ENCODE results near the gene GRIN1.
"Not testable (repeated sequence)": the region's sequence is repeated elsewhere in the genome, so short reads cannot be mapped to it uniquely, and the experiment has no call there.

The GRIN1 gene

DNA sequence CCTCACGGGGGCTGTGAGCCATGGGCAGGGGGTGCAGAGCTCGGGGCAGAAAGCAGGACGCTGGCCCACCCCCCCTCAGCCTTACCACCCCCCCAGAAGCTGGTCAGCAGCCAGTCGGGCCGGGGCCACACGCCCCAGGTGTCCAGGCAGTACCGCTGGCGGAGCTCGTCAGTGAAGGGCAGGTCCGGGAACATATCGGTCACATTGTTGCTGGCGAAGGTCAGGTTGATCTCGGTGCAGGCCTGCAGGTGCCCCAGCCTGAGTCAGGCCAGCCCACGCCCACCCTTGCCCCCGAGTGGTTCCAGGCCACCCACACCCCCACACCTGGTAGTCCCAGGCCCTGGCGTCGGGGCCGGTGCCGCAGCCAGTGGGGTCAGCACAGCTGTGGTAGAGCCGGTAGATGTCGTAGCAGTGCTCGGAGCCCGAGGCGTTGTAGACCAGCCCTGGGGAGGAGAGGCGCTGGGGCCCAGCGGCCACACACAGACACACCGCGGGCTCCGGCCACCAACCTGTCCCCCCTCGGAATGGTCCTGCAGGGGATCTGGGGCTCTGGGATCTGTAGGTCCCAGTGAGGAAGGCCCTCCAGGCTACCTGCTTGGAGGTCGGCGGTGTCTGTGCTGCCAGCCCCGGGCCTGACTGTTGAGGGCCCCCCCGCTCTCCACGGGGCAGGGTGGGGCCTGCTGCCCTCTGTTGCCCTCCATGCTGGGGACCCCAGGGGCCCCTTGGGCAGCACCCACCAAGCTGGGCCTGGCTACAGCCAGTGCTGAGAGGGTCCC is 27.0 kb upstream of the GRIN1 start:
- DNase-seq = no peak

DNA sequence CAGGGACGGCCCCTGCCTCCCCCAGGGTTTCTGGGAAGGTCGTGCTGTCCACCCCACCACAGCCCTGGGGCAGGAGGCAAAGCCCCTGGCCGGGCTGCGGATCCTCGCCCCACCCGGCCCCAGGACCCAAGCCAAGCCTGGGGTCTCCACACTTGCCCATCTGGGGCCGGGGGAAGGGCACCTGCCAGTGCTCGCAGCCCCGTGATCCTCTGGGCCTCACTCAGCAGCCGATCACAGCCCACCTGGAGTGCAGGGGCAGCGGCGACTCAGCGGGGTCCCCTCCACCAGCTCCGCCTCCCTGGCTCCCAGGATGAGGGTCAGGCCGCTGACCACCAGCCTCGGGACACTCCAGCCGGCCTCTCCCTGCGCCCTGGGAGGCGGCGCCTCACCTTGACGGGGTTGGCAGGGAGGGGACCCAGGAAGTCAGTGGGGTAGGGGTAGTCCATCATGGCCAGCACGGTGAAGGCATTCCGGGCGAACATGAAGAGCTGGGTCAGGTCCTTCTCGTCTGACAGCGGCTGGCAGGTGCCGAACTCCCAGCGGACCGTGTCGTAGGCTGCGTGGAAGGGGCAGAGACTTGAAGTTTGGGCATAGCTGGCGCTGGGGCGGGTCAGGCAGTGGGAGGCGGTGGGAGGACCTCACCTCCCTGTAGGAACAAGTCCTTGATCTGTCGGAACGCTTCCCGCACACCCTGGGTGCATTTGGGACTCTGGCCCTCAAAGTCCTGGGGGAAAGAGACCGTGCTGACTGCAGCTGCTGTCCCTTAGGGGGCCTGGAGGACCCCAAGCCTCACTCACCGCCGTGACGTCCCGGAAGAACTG is 26.2 kb upstream of the GRIN1 start:
- DNase-seq = no peak

DNA sequence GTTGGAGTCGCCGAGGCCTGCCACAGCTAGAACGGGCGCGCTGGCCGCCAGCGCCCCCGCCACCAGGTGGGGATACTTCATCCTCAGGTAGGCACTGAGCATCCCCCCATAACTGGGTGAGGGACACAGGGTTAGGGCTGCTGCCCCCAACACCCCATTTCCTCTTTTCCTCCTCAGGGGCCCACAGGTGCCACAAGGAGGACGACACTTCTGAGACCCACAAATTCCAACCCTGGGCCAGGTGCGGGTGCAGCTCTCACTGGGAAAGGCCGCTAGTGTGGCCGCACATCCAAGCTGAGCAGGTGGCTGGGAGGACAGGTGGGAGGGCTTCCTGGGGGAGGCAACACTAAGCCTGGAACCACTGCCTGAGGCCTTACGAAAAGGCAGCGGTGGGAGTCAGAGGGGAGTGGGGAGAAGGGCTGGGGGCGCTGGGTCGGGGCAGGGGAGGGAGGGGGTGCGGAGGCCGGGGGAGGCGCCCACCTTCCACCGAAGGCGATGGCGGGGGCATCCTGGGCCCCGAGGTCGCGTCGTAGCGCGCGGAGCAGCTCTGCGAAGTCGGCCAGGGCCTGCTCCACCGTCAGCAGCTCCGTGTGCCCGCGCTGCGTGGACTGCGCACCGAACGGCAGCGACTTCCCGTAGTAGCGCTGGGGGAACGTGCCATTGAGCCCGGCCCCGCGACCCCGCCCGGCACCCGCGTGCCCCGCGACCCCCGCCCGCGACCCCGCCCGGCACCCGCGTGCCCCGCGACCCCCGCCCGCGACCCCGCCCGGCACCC is 25.4 kb upstream of the GRIN1 start:
- no peak for DNase-seq

DNA sequence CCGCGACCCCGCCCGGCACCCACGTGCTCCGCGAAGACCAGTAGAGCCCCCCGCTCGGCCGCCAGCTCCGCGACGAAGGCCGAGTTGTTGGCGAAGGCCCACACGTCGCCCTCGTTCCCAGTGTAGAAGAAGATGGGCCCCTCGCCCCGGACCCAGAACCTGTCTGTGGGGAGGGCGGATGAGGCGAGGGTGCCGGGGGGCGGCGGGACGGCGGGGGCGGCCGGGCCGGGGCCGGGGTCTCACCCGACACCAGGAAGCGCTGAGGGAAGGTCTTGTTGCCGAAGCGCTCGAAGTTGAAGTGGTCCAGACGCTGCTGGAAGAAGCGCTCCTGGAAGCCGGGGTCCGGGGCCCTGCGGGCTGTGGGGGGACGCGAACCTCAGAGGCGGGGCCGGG is 24.7 kb upstream of the GRIN1 start:
- DNase-seq = no peak

DNA sequence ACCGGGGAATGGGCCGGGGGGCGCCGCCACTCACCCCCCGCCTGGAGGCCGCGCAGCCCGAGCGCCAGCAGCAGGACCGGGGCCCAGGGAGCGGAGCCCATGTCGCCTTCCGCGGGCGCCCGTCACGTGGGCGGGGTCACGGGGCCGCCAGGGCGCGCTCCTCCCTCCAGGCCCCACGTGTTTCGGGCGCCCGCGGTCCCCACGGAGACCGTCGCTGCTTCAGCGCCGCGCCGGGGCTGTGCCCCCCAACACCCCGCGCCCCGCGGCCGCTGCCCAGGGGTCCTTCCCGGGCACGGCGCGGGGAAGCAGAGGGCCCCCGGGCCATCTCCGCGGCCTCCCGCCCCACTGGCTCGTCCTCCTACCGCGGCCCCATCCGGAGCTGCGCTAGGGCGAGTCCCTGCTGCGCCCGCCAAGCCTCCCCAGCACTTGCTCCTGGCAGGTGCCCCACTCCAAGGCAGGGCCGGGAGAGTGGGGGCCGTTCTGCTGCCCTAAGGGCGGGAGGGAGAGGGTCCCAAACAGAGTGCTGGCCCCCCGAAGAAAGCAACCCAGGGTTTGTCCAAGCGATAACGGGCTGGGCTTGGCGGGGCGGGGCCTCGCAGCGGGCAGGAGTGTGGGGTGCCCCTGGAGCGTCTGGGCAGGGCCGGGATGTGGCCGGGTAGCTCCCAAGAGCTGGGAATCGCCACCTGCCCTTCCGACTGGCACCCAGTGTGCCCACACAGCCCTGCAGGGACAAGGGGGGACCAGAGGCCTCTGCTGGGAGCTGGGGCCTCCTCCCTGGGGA is 24.2 kb upstream of the GRIN1 start, which contains the start of gene DPP7:
DPP7 (minus strand) TSS at position 121 of the 781 bp plus-strand sequence; CDS start at position 101, 20 bp downstream.
- peak; percentile 83 for DNase-seq

DNA sequence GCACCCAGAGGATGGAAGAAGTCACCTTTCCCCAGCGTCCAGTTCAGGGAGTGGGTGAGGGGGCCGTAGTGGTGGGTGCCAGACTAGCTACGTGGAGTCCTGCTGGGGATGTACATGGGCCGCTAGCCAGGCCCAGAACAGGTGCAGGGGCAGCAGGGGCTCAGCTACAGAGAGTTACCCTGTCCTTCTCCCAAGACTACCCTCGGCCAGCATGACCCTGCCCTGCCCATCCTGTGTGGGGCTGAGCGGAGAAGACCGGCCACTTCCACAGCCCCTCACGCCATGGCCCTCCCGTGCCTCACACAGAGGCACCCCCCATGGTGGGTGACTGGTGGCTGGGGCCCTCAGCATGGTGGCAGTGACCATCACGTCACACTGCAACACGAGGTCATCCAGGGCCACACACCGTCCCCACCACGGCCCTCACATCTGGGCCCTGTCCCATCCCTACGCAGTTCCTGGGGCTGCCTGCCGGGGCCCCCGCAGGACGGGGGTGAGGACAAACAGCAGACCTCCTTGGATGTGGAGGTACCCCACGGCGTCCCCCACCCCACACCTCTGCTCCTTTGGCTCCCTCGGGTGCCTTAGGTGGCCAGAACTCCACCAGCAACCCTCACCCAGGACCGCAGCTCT is 23.4 kb upstream of the GRIN1 start:
- no peak for DNase-seq

DNA sequence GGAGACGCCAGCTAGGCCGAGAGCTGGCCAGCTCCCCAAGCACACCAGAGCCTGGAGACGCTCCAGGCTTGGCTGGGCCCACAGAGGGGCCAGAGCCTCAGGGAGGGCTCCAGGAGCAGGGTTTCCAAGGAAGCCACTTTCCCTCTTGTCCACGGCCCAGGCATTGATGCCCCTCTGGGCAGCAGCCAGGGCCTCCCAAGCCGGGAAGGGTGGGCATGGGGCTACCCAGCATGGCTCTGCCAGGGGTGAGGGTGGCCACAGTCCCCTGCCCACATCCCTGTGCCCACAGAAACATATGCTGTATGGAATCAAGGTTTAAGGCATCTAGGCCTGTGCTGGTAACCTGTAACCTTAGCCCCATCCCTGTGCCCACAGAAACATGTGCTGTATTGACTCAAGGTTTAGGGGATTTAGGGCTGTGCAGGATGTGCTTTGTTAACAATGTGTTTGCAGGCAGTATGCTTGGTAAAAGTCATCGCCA is 22.9 kb upstream of the GRIN1 start:
- DNase-seq = no peak

DNA sequence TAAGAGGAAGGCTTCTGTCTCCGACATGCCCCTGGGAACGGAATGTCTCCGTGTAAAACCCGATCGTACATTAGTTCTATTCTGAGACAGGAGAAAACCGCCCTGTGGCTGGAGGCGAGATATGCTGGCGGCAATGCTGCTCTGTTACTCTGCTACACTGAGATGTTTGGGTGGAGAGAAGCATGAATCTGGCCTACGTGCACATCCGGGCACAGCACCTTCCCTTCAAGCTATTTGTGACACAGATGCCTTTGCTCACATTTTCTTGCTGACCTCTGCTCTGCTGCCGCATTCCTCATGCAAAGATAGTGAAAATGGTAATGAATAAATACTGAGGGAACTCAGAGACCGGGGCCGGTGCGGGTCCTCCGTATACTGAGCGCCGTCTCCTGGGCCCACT is 22.2 kb upstream of the GRIN1 start:
- no peak for DNase-seq

DNA sequence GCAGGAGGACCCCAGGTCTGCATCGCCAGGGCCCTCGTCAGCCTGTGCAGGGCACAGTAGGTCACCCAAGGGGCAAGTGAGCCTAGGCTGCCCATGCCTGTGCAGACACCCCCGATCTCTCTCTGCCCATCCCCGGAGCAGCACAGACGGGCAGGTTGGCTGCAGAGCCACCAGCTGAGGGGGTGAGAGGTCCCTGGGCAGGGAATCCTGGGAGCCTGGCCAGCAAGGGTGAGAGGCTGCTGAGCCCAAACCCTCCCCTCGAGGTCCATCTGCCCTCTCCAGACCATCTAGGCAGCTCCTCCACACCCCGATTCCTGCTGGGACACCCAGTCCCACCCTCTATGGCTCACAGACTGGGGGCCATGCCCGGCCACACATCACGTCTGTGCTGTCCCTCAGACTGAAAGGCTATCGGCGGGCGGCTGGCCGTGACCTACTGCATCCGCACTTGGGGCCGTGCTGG is 21.7 kb upstream of the GRIN1 start:
- no peak for DNase-seq

DNA sequence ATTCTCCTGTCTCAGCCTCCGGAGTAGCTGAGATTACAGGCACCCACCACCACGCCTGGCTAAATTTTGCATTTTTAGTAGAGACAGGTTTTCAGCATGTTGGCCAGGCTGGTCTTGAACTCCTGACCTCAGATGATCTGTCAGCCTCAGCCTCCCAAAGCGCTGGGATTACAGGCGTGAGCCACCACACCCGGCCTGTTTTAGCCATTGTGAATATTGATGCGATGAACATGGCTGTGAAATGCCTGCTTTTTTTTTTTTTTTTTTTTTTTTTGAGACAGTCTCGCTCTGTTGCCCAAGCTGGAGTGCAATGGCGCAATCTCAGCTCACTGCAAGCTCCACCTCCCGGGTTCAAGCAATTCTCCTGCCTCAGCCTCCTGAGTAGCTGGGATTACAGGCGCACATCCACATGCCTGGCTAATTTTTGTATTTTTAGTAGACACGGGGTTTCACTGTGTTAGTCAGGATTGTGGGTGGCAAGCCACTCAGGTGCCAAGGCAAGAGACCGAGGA is 20.8 kb upstream of the GRIN1 start:
- not testable (repeated sequence) for DNase-seq

DNA sequence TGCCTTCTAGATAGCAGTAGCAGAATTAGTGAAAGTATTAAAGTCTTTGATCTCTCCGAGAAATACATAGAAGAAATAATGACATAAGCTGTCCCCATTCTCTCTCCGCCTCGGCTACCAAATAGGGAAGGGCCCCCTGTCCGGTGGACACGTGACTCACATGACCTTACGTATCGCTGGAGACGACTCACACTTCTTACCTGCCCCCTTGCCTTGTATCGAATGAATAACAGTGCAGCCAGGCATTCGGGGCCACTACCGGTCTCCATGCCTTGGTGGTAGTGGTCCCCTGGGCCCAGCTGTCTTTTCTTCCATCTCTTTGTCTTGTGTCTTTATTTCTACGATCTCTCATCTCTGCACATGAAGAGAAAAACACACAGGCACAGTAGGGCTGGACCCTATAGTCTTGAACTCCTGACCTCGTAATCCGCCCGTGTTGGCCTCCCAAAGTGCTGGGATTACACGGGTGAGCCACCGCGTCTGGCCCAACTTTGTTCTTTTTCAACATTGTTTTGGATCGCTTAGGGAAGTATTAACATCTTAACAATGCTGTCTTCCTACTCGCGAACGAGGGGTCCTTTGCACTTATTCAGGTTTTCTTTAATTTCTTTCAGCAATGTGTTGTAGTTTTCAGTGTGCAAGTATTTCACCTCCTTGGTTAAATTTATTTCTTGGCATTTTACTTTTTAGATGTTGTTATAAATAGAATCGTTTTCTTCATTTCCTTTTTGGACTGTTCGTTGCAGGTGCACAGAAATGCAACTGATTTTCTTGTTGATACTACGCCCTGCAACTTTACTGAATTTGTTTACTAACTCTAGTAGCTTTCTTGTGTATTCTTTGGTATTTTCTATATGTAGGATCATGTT is 16.8 kb upstream of the GRIN1 start:
- not testable (repeated sequence) for DNase-seq

DNA sequence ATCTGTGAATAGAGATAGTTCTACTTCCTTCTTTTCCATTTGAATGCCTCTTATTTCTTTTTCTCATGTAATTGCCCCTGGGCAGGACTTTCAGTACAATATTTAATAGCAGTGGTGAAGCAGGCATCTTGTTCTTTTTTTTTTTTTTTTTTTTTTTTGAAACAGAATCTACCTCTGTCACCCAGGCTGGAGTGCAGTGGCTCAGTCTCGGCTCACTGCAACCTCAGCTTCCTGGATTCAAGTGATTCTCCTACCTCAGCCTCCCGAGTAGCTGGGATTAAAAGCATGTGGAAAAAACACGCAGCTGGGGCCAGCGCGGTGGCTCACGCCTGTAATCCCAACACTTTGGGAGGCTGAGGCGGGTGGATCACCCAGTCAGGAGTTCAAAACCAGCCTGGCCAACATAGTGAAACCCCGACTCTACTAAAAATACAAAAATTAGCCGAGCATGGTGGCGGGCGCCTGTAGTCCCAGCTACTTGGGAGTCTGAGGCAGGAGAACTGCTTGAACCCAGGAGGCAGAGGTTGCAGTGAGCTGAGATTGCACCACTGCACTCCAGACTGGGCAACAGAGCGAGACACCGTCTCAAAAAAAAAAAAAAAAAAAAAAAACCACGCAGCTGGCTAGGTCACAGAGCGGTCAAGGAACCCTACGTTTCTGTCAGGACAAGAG is 16.0 kb upstream of the GRIN1 start:
- DNase-seq = not testable (repeated sequence)

DNA sequence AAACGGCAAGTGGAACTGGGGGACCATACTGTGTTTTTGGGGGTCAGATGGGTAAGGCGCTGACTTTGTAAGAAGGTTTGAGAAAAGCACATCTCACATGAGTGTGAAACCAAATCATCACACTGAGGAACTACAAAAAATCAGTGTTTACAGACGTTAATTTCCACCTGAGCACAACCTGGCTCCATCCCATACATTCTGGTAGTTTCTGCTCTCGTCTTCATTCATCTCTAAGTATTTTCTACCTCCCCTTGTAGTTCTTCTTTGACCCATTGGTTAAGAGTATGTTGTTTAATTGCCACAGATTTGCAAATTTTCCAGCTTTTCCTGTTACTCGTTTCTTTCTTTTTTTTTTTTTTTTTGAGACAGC is 15.5 kb upstream of the GRIN1 start:
- DNase-seq = no peak

DNA sequence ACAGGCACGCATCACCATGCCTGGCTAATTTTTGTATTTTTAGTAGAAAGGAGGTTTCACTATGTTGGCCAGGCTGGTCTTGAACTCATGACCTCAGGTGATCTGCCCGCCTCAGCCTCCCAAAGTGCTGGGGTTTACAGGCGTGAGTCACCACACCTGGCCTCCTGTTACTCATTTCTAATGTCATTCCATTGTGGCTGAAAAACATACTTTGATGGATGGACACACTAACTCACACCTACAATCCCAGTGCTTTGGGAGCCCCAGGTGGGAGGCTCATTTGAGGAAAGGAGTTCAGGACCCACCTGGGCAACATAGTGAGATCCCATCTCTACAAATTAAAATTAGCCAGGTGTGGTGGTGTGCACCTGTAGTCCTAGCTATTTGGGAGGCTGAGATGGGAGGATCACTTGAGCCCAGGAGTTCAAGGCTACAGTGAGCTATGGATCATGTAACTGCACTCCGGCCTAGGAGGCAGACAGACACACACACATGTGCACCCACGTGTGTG is 14.9 kb upstream of the GRIN1 start:
- not testable (repeated sequence) for DNase-seq

DNA sequence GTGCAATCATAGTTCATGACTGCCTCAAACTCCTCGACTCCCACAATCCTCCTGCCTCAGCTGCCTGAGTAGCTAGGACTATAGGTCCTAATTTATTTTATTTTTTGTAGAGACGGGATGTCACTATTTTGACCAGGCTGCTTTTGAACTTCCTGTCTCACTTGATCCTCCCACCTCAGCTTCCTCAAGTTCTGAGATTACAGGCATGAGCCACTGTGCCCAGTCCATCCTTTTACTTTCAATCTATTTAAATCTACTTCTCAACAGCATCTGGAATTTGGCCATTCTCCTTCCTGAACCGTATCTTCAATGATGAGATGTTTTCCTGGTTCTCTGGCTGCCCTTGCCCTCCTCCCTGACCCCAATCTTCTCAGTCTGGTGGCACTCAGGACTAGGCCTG is 12.2 kb upstream of the GRIN1 start:
- DNase-seq = no peak

DNA sequence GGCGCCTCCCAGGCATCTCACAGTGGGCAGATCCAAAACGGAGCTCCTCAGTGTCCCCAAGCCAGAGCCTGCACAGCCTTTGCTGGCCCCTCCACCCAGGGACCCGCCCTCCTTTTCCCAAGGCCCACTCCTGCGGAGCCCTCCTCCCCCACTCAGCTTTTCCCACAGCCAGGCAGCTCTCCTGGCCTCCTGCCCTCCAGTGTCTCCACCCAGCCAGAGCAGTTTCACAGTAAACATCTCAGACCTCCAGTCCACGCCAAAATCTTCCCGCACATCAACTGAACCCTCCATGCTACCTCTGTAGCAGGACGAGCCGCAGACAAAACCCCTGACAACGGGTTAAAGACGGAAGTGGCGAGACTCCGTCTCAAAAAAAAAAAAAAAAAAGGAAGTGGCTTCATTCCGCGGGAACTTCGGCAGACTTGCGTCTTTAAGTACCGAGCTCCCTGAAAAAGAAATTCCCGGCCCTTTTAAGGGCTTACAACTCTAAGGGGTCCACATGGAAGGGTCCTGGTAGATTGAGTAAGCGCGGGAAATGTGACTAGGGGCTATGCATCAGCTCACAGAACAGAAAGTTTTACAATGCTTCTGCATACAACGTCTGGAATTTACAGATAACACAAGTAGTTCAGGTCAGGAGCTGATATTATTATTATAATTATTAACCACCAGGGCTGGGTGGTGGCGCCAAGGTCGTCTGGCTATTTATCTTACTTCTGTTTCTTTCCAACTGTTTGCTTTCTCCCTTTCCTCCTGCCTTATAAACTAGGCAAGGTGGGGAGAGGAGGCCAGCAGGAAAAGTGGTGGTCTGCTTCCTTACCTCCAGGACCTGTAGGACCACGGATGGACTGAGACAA is 11.4 kb upstream of the GRIN1 start:
- DNase-seq = no peak

DNA sequence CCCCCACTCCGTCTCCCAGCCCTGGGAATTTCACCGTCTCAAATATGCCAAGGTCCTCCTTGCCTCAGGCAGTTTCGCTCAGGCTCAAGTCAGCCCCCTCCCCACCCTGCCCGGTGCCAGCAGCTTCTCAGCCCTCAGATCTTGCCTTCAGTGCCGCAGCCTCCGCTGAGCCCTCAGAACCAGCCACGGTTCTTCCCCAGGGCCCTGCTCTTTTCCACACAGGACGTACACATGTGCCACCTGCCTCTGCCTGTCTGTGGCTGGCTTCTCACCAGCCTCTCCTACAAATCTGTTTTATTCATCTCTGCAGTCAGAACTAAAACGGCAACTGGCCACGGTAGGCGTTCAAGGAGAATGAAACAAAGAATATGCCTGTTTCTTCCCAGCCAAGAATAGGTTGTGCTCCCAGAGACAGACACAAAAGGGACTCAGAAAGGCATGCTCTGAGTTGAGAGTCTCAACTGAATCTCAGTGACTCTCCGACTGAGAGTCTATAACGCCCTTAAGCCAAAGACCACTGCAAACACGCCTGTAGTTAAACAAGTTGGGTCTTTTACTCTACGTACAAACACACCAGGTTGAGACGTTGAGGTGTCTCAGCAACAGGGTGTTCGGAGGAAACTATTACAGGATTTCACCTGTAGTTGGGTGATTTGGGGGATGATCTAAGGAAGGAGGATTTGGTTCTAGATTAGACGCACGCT is 10.6 kb upstream of the GRIN1 start:
- no peak for DNase-seq

DNA sequence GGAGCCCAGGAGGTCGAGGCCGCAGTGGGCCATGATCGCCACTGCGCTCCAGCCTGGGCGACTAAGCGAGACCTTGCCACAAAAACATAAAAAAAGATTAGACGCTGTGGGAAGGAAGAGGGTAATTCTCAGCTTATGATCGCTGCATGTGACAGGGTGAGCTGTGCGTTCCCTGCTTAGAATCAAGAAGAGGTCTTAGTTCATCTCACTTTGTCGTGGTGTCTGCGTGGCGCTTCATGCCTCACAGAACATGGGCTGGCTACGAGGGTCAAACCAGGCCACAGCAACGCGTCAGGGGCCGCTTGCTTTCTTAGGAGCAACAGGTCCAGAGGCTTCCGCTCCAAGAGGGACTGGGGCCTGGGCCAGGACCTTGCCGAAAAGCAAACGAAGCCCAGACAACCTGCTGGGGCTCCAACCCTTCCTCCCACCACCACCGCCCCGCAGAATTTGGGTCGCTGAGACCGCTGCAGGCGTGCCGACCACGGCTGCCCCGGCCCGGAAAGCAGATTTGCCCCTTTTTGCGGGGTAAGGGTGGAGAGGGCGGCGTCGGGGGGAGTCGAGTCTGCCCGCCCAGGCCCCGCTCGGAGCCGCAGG is 10.0 kb upstream of the GRIN1 start:
- peak; percentile 37 for DNase-seq

Measured in NCI-H69 (cell line).